Body of pancreas (tissue), 4 donors: ENCODE data around the gene MYO10. TPM values are rescaled to one million over a fixed set of nuclear protein-coding genes. Genes with fewer than 3 reads are reported as not detected.

Source experiments
- ATAC-seq: fragments of 150-250 bp; one replicate; pipeline ENCODE4 v1.9.1; 2016
- DNase-seq, 4 donors: peaks; one replicate each; pipeline ENCODE4 v3.0.0-alpha.2; 2019
- H3K27ac ChIP-seq, 4 donors: fragments of 200-600 bp; sonication (generic); 1 replicate in 3 of 4; 2 replicates in 1 of 4; pipeline versions ENCODE4 v1.5.1 to v1.6.1; 2016 to 2019; ENCODE audit warnings: mild to moderate bottlenecking in 1 of 4, mixed read lengths in 1 of 4, moderate library complexity in 1 of 4
- H3K27me3 ChIP-seq, 2 donors: fragments of 200-600 bp; sonication (generic); one replicate each; pipeline ENCODE4 v1.6.0; 2016; ENCODE audit warnings: mild to moderate bottlenecking in 1 of 2
- H3K36me3 ChIP-seq, 2 donors: fragments of 200-600 bp; sonication (generic); replicated peaks in 1 of 2; 2 replicates each; pipeline ENCODE4 v1.5.1; 2016; ENCODE audit warnings: low read depth in 2 of 2; ENCODE audit not compliant: insufficient read depth in 1 of 2
- H3K4me1 ChIP-seq: fragments of 200-600 bp; sonication (generic); one replicate; pipeline ENCODE4 v1.6.0; 2016
- H3K4me3 ChIP-seq, 2 donors: fragments of 200-600 bp; sonication (generic); 1 replicate in 1 of 2; 2 replicates in 1 of 2; pipeline ENCODE4 v1.5.1; 2016 to 2019
- H3K9me3 ChIP-seq, 3 donors: fragments of 200-600 bp; sonication (generic); 1 replicate in 2 of 3; 2 replicates in 1 of 3; pipeline ENCODE4 v1.5.1; 2016
- CTCF ChIP-seq, 7 experiments: fragments of 450-650 bp in 4 of 7; fragments of 200-600 bp in 3 of 7; sonication (generic) in 3 of 7; IDR thresholded peaks; one replicate each; pipeline ENCODE4 v1.5.1; 2016 to 2019; ENCODE audit warnings: antibody characterized with exemption in 7 of 7
- POLR2A ChIP-seq, 3 donors: fragments of 450-650 bp; IDR thresholded peaks; one replicate each; pipeline ENCODE4 v1.6.1; 2016; ENCODE audit warnings: antibody characterized with exemption in 3 of 3, mild to moderate bottlenecking in 2 of 3
- WGBS, 2 donors: methylation state at CpG; one replicate each; pipeline ENCODE4 v1.1.5; 2017; 5-methylcytosine and 5-hydroxymethylcytosine counted together
- intact Hi-C: fragments of 100-400 bp; cut with DNase I; formaldehyde crosslinking; loops from one replicate; pipeline ENCODE4 v1.15.1; 2023
- total RNA-seq, 2 donors: library from RNA; depleted of rRNA; stranded (reverse); fragments of >200 nt; gene quantifications; one replicate each; pipeline ENCODE4 v1.1.0, GENCODE V29; 2016

The MYO10 gene
- total RNA-seq, 2 donors from 2014 or later, result 35.8 to 162 TPM

GRCh38 chr5:16827755-16828154, 108.3 kb downstream of the MYO10 start:
- no peak overlapping the region for H3K4me3 ChIP-seq
- no peak for TF ChIP-seq CTCF (IDR thresholded peaks at IDR 0.05)
- intact Hi-C loops, result no loop called here
- WGBS, 2 donors, result 86 to 95% methylated on average over 8 of the region's 8 CpGs
- H3K27me3 ChIP-seq, result no peaks in the 10 kb centered on the region
- DNase-seq (no peak), ATAC-seq (no peak)
- H3K27ac ChIP-seq, result no peak overlapping the region
- H3K36me3 ChIP-seq, result no peaks in the 10 kb centered on the region
- no peaks in the 10 kb centered on the region for H3K9me3 ChIP-seq
- no peaks in the 10 kb centered on the region for H3K4me1 ChIP-seq

- Histone ChIP-seq H3K4me1 (no peaks in the 10 kb centered on the region), H3K27me3 (no peaks in the 10 kb centered on the region), H3K27ac (no peak overlapping the region), H3K36me3 (no peaks in the 10 kb centered on the region), H3K9me3 (no peaks in the 10 kb centered on the region), H3K4me3 (no peak overlapping the region)
- WGBS, 2 donors, result 65 to 73% methylated on average over 15 of the region's 15 CpGs
- TF ChIP-seq CTCF (IDR thresholded peaks at IDR 0.05), result no peak
- TF ChIP-seq POLR2A (IDR thresholded peaks at IDR 0.05), result no peak
- ATAC-seq, result no peak
- DNase-seq, result no peak
- intact Hi-C loops, result no loop called here
These were observed 109.5 kb downstream of the MYO10 start for GRCh38 chr5:16826379-16827125.

GRCh38 chr5:16819522-16820167, 116.4 kb downstream of the MYO10 start:
- no peaks in the 10 kb centered on the region for H3K27me3 ChIP-seq
- H3K9me3 ChIP-seq, result no peaks in the 10 kb centered on the region
- peaks cover 41% of the 10 kb centered on the region for H3K4me1 ChIP-seq
- no peak for ATAC-seq
- WGBS, 2 donors, result 72% methylated on average over 4 of the region's 4 CpGs
- H3K4me3 ChIP-seq, result no peak overlapping the region
- no peak for DNase-seq
- H3K27ac ChIP-seq, result peak overlapping the region; percentile 12 to 67 (median 51)
- no peaks in the 10 kb centered on the region for H3K36me3 ChIP-seq
- TF ChIP-seq CTCF (IDR thresholded peaks at IDR 0.05) (no peak), POLR2A (IDR thresholded peaks at IDR 0.05) (no peak)
- intact Hi-C loops, result no loop called here

- no peak overlapping the region for H3K4me3 ChIP-seq
- ATAC-seq (peak; percentile 84), DNase-seq (peak; percentile 52 to 77 (median 64))
- WGBS, 2 donors, result 15 to 22% methylated on average over 3 of the region's 3 CpGs
- TF ChIP-seq POLR2A (IDR thresholded peaks at IDR 0.05) (no peak), CTCF (IDR thresholded peaks at IDR 0.05) (no peak)
- H3K36me3 ChIP-seq, result no peaks in the 10 kb centered on the region
- peaks cover 71% of the 10 kb centered on the region for H3K4me1 ChIP-seq
- H3K27me3 ChIP-seq, result no peaks in the 10 kb centered on the region
- peak overlapping the region; percentile 1 to 86 (median 73) for H3K27ac ChIP-seq
- intact Hi-C loops, result no loop called here
- H3K9me3 ChIP-seq, result no peaks in the 10 kb centered on the region
These were observed 120.7 kb downstream of the MYO10 start for GRCh38 chr5:16815432-16815831.
